A549 (cell line): ENCODE data around the gene ZFHX3.

Experiments
- CBX8 ChIP-seq: fragments of 200-600 bp; sonication (generic); IDR thresholded peaks from 2 replicates; pipeline ENCODE4 v1.6.1; 2016
- JUN ChIP-seq, 2 experiments: fragments of >200 bp; sonication (Bioruptor Twin); formaldehyde crosslinking; IDR thresholded peaks; 2 replicates in 1 of 2; 3 replicates in 1 of 2; pipeline ENCODE4 v1.6.1; 2016 to 2017
- POLR2A ChIP-seq: IDR thresholded peaks from 2 replicates; pipeline ENCODE4 v1.6.1; 2012; ENCODE audit warnings: mild to moderate bottlenecking, low read length
- TF ChIP-seq, protein P1 (sequence below): fragments of 200-600 bp; sonication (generic); IDR thresholded peaks from 2 replicates; pipeline ENCODE4 v1.6.1; 2016; ENCODE audit warnings: antibody characterized with exemption, mild to moderate bottlenecking, moderate library complexity
- TF ChIP-seq, protein P2 (sequence below): fragments of >200 bp; sonication (Bioruptor Twin); formaldehyde crosslinking; IDR thresholded peaks from 3 replicates; pipeline ENCODE4 v1.5.1; 2016

DNA sequence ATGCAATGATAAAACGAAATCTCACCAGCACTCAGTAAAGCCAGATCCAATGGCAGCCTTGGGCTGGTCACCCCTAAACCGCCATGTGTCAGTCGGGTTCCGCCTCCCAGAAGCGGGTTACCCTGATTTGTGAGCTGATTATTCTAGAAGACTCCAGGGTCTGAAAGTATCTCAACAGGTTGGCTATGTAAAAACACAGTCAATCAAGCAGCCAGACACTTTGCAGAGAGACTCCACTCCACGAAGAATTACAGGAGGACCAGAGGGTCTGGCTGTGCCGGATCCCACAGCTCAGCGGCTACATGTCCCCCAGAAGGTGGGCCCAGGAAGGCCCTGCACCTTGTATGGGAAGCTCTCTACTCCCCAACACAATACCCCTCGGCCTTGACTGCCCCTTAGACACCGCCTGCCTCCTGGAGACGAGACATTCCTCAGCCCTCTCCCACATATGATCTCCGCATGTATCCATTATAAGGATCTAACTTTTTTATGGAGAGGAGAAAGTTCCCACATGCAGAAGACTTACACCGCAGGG lies 23.3 kb downstream of the ZFHX3 start:
- TF ChIP-seq CBX8 (no peak), POLR2A (no peak), JUN (IDR thresholded peaks at IDR 0.05) (no peak)
- TF ChIP-seq, protein P1, sequence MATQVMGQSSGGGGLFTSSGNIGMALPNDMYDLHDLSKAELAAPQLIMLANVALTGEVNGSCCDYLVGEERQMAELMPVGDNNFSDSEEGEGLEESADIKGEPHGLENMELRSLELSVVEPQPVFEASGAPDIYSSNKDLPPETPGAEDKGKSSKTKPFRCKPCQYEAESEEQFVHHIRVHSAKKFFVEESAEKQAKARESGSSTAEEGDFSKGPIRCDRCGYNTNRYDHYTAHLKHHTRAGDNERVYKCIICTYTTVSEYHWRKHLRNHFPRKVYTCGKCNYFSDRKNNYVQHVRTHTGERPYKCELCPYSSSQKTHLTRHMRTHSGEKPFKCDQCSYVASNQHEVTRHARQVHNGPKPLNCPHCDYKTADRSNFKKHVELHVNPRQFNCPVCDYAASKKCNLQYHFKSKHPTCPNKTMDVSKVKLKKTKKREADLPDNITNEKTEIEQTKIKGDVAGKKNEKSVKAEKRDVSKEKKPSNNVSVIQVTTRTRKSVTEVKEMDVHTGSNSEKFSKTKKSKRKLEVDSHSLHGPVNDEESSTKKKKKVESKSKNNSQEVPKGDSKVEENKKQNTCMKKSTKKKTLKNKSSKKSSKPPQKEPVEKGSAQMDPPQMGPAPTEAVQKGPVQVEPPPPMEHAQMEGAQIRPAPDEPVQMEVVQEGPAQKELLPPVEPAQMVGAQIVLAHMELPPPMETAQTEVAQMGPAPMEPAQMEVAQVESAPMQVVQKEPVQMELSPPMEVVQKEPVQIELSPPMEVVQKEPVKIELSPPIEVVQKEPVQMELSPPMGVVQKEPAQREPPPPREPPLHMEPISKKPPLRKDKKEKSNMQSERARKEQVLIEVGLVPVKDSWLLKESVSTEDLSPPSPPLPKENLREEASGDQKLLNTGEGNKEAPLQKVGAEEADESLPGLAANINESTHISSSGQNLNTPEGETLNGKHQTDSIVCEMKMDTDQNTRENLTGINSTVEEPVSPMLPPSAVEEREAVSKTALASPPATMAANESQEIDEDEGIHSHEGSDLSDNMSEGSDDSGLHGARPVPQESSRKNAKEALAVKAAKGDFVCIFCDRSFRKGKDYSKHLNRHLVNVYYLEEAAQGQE: no peak
- TF ChIP-seq, protein P2, sequence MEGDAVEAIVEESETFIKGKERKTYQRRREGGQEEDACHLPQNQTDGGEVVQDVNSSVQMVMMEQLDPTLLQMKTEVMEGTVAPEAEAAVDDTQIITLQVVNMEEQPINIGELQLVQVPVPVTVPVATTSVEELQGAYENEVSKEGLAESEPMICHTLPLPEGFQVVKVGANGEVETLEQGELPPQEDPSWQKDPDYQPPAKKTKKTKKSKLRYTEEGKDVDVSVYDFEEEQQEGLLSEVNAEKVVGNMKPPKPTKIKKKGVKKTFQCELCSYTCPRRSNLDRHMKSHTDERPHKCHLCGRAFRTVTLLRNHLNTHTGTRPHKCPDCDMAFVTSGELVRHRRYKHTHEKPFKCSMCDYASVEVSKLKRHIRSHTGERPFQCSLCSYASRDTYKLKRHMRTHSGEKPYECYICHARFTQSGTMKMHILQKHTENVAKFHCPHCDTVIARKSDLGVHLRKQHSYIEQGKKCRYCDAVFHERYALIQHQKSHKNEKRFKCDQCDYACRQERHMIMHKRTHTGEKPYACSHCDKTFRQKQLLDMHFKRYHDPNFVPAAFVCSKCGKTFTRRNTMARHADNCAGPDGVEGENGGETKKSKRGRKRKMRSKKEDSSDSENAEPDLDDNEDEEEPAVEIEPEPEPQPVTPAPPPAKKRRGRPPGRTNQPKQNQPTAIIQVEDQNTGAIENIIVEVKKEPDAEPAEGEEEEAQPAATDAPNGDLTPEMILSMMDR: no peak
